Measurements from ENCODE around the gene TEX2. TPM values are rescaled to one million over a fixed set of nuclear protein-coding genes. Genes with fewer than 3 reads are reported as not detected.
"Not testable (repeated sequence)": the region's sequence is repeated elsewhere in the genome, so short reads cannot be mapped to it uniquely, and the experiment has no call there.

TEX2 gene
- total RNA-seq, 1 experiment from 2014 or later, result 35.1 TPM

DNA sequence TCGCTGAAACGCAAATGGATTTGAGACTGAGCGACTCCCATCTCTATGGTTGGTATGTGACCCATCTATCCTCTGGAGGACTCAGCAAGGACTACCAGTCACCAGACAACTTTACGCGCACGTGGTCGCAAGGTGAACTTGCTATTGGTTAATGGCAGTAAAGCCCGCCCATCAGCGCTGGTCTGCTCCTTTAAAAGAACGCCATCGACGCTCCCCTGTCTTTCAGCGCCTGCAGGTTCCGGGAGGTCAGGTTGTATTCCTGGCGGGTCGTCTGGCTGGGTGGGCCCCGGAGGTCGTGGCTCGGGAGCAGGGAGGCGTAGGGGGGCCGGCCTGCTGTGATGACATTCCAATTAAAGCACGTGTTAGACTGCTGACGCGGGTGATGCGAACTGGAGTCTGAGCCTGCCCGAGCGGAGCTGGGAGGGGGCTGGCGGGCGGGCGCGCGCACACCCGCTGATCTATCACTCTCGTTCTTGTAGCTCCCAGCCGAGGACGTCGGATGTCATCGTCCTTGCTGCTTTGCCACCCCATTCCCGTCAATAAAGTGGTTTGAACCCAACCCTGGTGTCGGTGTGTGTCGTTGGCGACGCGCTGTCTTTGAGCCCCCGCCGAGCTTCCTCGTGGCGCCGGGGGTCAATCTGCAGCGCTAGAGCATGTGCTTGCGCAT, 117.2 kb downstream of the TEX2 start:
- peak; percentile 100 for DNase-seq (ENCODE audit: low read depth)

DNA sequence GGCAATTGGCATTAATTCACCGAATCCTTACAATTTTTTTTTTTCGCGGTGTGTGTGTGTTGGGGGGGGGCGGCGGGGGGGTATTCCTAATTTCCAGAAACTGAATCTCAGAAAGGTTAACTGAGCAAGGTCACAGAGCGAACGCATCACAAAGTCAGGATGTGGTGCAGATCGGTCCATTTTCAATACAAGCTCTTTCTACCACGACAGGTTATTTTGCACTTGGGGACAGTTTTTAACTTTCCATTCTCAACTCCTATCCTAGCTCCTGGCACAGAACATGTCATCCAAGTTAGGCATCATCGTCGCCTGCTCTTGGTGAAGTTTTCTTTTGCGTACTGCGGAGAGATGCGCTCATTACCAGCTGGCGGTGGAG, 117.7 kb downstream of the TEX2 start:
- DNase-seq (ENCODE audit: low read depth), result no peak

DNA sequence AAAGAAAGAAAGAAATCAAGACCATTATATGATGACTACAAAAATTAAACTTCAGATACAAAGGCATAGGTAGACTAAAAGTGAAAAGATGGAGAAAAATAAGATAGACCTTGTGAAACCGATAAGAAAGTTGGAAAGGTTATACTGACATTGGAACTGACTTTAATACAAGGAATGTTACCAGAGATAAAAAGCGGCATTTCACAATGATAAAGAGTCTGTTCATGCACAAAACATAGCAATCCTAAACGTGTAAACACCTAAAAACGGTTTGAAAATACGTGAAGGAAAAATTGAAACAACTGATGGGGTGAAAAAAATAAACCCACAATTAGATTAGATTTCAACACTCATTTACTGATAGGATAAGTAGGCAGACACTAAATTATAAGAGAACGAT, 123.5 kb downstream of the TEX2 start:
- DNase-seq (ENCODE audit: low read depth), result no peak

DNA sequence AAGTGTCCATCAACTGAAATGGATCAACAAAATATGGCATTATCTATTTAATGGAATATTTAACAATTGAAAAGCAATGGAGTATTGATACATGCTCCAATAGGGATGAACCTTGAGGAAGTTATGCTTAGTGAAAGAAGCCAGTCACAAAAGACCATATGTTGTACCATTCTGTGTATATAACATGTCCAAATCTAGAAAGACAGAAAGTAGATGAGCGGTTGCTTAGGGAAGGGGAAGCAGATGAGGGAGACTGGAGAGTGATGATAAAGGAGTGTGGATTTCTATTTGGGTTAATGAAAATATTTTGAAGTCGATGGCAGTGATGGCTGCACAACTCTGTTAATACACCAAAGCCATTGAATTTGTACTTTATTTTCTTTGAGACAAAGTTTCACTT, 124.6 kb downstream of the TEX2 start:
- no peak for DNase-seq (ENCODE audit: low read depth)

DNA sequence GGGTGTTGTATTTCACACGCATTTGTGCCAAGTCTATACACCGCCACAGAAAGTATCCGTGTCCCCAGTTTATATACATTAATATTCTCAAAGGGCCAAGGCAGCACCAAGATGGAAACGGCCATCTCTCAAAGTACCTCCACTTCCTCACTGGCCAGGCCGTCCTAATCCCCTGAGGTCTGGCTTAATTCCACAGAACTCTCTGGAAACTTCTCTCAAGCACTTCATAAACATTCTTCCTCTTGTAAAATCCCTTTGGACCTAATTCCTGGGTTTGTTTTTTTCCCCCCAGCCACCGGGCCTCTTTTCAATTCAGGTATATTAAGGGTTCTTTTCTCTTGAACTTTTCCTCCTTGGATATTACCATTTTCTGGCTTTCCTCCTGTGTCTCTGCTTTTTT, 128.1 kb downstream of the TEX2 start:
- no peak for DNase-seq (ENCODE audit: low read depth)

DNA sequence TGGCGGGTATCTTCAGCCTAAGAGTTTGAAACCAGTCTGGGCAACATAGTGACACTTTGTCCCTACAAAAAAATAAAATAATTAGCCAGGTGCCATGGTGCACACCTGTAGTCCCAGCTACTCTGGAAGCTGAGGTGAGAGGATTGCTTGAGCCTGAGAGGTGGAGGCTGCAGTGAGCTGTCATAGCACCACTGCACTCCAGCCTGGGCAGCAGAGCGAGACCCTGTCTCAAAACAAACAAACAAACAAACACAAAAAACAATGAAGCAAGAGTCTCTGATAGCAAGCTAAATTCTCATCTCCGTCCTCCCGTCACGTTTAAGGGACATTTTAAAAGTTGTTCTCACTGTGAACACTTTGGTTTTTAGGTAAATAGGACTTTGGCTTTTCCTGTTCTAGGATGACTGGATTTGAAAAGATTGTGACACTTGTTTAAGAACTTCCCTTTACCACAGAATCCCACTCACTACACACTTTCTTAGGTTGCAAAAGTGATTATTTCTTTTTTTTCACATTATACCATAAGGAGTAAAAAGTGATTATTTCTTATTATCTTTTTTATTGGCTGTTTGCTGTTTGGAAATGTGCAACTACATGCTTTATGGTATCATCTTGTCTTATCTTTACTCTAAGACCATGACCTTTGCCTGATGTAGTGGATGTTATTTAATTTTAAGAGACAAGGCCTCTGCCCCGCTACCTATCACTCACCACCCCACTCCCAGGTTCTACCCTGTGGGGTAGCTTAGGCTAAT, 128.7 kb downstream of the TEX2 start:
- no peak for DNase-seq (ENCODE audit: low read depth)

DNA sequence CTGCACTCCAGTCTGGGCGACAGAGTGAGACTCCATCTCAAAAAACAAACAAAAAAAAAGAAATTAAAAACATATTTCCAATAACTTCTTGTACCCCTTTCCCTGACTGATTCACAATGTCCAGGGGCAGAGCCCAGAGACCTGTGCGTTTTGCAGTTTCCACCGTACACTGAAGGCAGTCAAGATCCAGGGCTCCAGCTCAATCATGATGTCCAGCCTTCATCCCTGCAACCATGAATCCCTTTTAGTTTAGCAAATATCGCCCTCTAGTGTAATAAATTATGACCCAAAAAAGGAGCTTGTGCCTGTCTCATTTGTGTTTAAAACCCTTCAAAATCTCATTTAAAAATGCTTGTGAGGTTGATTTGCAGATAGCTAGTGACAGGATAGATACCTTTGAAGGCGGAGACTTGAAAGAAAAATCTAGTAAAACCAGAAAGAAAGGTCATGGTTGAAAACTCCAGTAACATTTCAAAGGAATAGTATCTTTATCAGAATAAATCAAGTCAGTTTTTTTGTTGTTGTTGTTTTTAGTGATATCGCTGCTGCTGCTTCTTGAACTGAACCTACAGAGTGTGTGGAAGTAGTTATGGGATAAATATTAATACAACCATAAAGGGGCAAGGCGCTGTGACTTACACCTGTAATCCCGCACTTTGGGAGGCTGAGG, 129.4 kb downstream of the TEX2 start:
- DNase-seq (ENCODE audit: low read depth), result peak; percentile 72

DNA sequence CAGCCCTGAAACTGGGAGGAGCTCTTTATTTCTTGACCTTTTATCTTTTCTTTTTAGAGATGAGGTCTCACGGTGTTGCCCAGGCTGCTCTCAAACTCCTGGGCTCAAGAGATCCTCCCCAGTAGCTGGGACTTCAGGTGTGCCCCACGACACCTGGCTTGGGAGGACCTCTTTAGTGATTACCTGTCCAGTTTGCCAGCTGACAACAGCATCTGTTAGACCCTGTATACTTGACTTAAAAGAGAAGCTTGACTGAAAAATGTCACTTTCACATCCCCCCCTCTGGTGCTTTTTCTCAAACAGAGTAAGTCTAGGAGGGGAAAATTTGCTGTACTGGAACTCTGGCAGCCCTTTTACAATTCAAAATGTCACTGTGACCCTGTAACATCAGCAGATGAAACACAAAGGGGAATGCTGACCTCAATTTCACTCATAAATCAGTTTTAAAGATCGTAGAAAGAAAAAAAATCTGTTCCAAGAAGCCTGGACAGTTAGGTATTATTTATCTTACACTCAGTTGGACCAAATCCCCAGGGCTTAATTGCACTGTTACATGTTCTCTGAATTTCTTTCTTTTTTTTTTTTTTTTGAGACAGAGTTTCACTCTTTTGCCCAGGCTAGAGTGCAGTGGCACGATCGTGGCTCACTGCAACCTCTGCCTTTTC, 131.3 kb downstream of the TEX2 start:
- DNase-seq (ENCODE audit: low read depth), result no peak

DNA sequence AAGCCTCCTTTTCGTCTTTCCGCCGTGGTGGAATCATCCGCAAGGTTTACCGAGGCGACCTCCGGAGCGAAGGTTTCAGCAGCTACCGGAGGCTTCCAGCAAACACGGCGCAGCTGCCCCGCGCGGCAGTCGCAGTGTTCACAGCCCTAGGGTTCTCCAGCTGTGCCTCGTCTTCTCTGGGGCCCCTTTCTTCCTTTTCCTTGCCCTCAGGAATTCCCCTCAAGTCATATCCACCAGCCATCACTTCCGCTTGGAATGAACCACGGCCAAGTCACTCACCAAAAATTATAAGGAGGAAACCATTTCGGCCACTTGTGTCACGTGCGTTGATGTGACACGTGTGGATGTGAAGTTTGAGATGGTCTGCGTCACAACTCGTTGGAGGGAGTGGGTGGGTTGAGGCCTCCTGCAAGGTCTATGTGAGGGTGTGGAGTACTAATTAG, 132.5 kb downstream of the TEX2 start:
- peak; percentile 36 for DNase-seq (ENCODE audit: low read depth)

DNA sequence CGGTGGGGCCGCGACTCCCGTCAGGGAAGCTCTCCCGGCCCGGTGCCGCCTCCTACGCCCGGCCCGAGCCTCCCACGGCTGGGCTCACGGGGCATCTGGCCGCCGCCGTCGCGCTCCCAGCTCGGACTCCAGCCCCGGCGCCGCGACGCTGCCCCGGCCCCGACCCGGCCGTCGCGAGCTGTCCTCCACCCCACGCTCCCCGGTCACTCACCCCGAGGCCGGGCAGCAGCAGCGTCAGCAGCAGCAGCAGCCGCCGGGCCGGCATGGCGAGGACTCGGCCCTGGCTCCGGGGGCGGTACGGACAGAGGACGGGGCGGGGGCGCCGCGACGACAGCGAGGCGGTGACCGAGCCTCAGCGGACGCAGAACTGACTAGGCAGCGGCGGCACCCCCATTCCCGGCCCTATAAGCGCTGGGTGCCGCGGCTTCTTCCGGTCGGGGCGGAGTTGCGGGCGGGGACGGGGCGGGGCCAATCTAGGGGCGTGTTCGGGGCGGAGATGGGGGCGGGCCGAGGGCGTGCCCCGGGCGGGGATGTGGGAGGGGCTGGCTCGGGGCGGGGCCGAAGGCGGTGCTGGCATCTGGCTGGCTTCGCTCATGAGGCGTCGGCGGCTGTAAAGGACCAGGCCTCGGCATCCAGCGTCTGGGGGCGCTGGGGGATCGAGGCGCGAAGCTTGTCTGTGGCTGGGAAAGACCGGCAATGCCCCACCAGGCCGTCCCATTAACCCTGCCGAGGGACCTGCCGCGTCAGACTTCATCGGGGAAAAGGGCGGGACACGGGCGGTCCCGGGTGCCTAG, 133.1 kb downstream of the TEX2 start, which contains the start of gene ERN1:
TSS of gene ERN1 (minus strand) at position 380 of the 794 bp plus-strand sequence. CDS start at position 265, 115 bp downstream.
- DNase-seq (ENCODE audit: low read depth), result peak; percentile 90

DNA sequence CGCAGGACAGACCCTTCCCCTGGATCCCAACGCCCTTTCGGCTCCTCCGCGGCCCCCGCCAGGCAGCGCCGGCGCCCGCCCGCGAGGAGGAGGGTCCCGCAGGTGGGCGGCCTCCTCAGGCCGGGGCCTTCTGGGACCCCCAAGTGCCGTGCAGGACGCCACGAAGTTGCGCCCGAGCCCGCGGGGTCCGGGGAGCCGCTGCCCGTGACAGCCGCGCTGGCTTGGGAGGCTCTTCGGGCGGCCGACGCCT, 133.6 kb downstream of the TEX2 start:
- DNase-seq (ENCODE audit: low read depth), result no peak

DNA sequence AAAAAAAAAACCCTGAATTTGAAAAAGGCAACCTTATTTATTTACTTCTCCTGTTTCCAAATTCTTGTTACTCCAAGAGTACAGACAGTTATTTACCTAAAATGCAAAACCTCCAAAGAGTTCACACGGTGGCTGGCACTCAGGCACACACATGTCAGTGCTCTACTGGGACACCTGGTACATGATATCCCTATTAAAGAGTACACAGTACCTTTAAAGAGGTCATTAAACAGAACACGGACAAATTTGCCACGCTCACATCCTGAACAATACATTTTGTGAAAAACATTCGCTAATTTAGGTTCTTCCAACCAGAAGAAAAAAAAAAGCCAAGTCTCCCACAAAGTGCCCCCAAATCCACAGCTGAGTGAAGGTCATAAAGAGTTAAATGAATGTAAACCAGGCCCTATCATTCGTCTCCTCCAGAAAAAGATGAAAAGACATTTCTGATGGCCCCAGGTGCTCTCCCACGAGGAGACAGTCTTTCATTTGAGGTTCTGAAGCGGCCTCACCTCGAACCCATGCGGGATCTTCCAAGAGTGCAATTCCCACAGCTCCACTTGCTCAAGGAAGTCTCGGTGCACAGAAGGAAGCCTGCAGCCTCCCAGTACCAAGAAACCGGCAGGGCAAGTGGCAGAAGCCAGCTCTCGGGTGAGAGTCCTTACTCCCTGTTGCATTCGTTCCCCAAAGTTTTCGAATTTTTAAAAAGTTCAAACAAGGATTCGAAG, 134.1 kb downstream of the TEX2 start:
- peak; percentile 50 for DNase-seq (ENCODE audit: low read depth)

DNA sequence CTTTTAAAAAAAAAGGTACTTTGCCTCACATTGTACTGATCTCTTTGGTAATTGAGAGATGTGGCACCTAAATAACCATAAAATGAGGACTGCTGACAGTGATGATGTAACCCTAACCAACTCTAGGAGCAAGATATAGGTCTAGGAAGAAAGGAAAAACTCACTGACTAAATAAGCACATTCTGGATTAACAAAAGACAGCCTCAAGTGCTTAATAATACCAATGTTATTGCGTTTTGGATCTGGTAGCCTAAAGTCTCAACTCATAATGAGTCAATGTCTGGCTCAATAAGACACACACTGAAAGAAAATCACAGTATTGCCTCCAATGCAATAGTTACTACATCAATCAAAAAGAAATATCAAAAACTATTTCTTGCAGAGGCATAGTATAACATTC, 136.1 kb downstream of the TEX2 start:
- no peak for DNase-seq (ENCODE audit: low read depth)

DNA sequence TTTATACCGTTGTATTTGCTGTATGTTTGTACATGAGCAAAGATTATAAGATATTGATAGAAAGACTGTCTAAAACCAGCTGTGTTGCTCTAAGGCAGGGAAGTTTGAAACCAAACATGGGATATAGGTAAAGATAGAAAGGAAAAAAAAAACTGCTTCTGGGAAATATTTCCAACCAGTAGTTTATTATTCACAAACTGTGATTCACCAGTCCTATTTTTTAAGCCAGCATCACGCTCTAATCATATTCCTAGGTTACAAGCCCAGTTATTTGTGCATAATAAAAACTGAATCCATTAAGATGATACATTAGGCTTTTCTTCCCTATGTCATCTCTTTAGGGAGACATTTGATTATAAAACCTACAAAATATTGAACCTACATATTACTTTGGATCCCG, 137.1 kb downstream of the TEX2 start:
- no peak for DNase-seq (ENCODE audit: low read depth)

DNA sequence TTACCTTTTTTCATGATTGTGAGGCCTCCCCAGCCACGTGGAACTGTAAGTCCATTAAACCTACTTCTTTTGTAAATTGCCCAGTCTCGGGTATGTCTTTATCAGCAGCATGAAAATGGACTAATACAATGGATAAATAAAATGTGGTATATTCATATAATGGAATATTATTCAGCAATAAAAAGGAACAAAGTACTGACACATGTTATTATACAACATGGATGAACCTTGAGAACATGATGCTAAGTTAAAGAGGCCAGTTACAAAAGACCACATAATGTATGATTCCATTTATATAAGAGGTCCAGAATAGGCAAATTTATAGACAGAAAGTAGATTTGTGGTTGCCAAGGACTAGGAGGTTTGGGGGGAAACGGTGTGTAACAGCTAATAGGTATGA, 138.5 kb downstream of the TEX2 start:
- DNase-seq (ENCODE audit: low read depth), result no peak

DNA sequence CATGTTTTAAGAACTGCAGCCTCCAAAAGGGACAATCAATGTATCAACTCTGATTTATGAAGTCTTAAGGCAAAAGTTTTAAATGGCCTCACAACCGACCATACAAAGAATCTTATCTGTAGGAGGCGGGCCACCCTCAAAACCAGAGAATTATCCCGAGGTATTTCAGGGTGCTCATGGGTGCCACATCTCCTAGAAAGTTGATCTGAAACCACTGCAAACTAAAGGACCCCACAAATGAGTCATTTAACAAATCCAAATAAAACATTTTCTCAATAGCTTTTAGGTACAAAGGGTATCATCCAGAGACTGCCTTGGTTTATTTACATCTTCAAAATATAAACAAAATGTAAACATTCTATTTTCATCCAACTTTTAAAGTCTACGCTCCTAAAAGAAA, 139.9 kb downstream of the TEX2 start:
- DNase-seq (ENCODE audit: low read depth), result no peak

DNA sequence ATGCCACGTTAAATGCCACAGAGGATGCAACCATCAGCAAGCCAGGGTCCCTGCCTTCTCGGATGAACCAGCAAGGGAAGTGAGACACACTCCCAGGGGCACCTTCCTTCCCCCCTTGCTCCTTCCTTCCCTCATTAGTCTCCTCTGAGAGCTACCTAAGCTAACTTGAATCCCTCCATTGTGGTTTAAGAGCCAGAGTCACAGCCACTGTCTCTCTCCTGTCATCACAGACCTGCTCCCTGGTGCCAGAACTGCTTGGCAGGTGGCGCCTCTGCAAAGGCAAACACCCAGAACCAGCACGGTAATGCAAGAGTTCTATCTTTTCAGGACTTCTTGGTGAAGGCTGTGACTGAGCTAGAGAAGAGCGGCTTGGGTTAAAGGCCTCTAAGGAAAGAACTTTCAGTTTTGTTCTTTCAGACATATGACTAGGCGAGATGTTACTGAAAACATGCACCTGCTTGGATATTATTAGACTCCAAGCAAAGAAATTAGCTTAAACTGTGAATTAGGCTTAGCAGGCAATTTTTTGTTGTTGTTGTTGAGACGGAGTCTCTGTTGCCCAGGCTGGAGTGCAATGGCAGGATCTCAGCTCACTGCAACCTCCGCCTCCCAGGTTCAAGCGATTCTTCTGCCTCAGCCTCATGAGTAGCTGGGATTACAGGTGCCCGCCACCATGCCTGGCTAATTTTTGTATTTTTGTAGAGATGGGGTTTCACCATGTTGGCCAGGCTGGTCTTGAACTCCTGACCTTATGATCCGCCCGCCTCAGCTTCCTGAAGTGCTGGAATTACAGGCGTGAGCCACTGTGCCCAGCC, 141.9 kb downstream of the TEX2 start:
- DNase-seq (ENCODE audit: low read depth), result not testable (repeated sequence)

DNA sequence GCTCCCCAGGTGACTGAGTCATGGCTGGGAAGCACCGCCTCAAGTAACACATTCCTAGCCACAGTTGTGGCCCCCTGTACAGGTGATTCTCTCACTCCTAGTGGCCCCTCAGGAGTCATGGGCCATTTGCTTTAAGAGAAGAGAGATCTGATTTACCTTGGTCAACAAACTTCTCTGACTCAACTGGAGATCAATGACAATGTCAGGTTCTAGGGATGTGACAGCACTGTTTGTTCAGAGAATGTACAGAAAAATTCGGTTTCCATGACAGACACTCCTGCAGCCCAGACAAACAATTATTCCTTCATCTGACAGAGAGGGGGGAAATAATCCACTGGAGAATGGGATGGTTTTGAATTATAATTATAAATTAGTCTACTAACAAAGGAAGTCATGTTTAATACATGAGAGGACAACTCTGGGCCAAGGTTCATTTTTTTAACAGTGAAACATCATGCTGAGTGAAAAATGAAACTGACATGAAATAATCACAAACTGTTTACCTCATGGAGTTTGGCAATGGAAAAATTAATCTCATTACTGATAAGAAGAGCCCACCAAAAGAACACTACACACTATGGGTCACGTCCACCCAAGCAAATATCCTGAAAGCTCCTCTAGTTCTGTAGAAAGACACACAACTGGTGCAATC, 142.8 kb downstream of the TEX2 start:
- no peak for DNase-seq (ENCODE audit: low read depth)

Data from LHCN-M2 (cell line).